COR-L47 (cell line): ENCODE data around the gene PLEKHJ1.
A peak's percentile ranks its signal among the peaks of the same experiment; 100 is the strongest.

ENCODE experiments used
- DNase-seq: peaks from one replicate; lab custom pipeline; 2025; lab: John Stamatoyannopoulos, UW

PLEKHJ1 gene

DNA sequence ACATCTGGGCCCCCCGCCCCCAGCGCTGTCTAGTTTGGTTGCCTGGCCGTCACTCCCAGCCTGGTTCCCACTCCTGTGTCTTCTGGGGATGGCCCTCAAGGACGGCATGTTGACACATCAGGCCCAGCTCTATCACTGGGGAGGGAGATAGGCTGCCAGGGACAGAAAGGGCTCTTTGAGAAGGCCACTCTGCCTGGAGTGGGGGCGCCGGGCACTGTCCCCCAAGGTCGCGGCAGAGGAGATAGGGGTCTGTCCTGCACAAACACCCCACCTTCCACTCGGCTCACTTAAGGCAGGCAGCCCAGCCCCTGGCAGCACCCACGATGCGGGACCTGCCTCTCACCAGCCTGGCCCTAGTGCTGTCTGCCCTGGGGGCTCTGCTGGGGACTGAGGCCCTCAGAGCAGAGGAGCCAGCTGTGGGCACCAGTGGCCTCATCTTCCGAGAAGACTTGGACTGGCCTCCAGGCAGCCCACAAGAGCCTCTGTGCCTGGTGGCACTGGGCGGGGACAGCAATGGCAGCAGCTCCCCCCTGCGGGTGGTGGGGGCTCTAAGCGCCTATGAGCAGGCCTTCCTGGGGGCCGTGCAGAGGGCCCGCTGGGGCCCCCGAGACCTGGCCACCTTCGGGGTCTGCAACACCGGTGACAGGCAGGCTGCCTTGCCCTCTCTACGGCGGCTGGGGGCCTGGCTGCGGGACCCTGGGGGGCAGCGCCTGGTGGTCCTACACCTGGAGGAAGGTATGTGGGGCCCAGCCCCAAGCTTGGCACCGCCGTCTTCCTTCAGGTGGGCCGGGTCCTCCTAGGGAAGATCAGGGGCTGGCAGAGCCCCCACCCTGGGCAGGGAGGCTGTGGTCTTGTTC is 13.1 kb upstream of the PLEKHJ1 start, which contains the start of gene AMH:
Gene AMH, plus strand, starts transcription at position 314 of the 857 bp plus-strand sequence. Its CDS starts 10 bp downstream, at position 324.
- DNase-seq, result no peak

- DNase-seq, result no peak
These were observed 12.2 kb upstream of the PLEKHJ1 start for GRCh38 chr19:2248136-2249009.

- no peak for DNase-seq
These were observed 11.4 kb upstream of the PLEKHJ1 start for GRCh38 chr19:2247433-2248101.

- DNase-seq, result no peak
These were observed 10.8 kb upstream of the PLEKHJ1 start for GRCh38 chr19:2246801-2247361.

- no peak for DNase-seq
These were observed 10.0 kb upstream of the PLEKHJ1 start for GRCh38 chr19:2246014-2246620.

GRCh38 chr19:2245273-2245672 is 9.1 kb upstream of the PLEKHJ1 start:
- DNase-seq, result no peak

DNA sequence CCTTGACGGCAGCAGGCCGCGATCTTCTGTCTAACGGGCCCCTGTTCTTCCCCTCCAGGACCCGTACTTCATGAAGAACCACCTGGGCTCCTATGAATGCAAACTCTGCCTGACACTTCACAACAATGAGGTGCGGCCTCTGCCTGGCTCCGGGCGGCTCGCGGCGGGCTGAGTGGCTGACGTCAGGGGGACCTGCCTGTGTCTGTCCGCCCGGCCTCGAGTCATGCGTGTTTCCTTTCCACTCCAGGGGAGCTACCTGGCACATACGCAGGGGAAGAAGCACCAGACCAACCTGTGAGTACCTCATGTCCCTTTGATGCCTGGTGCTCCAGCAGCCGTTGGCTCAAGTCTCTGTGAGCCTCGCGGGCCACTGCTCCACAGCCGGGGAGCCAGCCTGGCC is 8.4 kb upstream of the PLEKHJ1 start:
- DNase-seq, result no peak

DNA sequence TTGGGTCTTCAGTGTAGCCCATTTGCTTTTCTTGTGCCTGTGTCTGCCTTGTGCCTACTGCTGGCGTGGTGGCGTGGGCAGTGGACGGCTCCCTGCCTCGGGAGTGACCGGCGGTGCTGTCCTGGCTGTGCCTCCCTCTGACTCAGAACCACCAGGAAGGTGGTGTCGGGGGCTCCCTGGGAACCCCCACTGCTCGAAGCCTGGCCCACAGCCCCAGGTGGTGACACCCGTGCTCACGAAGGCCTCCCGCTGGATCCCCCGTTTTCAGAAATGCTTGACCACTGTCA is 7.9 kb upstream of the PLEKHJ1 start:
- DNase-seq, result no peak

DNA sequence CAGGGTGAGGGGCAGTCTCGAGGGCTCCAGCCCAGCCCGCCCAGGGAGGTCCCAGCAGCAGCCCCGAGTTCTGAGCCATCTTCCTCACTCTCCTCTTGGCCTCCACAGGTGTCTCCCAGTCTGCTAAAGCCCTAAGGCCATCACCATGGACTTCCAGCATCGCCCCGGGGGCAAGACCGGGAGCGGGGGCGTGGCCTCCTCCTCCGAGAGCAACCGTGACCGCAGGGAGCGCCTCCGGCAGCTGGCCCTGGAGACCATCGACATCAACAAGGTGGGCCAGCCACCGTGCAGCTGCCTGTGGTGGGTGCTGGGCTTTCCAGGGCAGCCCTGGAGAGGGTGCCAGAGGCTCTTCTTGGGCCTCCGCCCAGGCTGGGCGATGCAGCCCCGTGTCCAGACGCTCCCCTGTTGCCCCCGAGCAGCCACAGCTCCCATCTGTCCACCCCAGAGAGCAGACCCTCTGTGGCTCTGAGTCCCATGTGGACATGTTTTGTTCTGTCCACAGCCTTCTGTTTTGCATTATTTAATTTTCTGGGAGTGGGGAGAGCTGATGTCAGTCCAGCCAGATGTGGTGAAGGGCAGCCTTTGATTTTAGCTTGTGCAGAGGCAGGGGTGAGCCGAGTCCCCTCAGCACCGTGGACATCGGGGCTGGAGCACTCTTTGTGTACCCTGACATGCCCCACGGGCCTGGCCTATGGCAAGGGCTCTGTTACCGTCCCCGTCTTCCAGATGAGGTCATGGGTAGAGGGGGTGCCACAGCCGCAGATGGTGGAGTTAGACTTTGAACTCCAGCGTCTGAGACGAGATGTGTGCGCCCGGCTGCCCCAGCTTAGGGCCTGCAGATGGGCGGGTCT is 7.4 kb upstream of the PLEKHJ1 start:
- DNase-seq, result no peak

DNA sequence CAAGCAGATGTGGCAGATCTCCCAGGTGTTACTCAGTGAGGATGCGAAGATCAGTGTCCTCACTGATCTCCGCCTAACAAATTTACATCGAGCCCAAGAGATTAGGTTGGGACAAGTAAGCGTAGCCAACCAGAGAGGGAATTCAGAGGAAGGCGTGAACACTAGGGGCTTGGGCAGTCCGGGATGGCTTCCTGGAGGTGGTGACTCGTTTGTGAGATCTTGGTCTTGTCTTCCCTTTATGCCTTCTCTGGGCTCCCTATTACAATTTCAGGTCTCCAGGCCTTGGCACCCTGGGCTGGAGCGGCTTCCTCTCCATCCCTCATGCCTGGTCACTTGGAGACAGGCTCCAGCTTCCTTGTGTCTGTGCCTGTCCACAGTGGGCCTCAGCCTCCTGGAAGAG is 6.7 kb upstream of the PLEKHJ1 start:
- DNase-seq, result no peak

GRCh38 chr19:2242092-2242537 is 6.0 kb upstream of the PLEKHJ1 start:
- DNase-seq, result no peak

GRCh38 chr19:2240881-2241760 is 5.0 kb upstream of the PLEKHJ1 start:
- DNase-seq, result no peak

- DNase-seq, result peak; percentile 31
These were observed 3.9 kb upstream of the PLEKHJ1 start for GRCh38 chr19:2239771-2240770.

GRCh38 chr19:2239173-2239572 is 3.0 kb upstream of the PLEKHJ1 start:
- DNase-seq, result no peak

- DNase-seq, result no peak
These were observed 1.7 kb upstream of the PLEKHJ1 start for GRCh38 chr19:2237869-2238153.

DNA sequence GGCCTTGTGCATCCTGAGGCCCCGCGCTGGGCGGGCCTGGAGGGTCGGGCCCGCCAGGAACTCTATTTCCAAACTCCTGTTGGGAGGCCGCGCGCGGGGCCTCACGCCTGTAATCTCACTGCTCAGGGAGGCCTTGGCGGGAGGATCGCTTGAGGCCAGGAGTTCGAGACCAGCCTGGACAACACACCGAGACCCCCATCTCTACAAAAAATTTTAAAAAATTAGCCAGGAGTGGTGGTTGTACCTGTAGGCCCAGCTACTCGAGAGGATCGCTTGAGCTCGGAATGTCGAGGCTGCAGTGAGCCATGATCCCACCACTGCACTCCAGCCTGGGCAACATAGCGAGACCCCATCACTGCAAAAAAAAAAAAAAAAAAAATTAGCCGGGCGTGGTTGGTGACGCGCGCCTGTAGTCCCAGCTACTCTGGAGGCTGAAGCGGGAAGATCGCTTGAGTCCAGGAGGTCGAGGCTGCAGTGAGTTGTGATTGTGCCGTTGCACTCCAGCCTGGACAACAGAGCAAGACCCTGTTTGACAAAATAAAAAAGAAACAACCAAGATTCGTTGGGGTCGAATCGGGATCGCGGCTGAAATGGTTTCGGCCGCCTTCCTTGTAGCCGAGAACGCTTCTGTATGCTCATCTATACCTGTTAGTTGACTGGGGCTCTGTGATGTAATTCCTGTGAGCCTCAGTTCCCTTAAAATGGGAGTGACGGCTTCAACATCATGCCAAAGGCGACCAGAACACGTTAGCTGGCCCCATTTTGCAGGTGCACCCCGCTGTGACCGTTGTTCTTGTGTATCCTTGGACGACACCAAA is 1.1 kb upstream of the PLEKHJ1 start:
- DNase-seq, result no peak

GRCh38 chr19:2236064-2236313 is 140 bp downstream of the PLEKHJ1 start:
- DNase-seq, result no peak

GRCh38 chr19:2235381-2236063 is 607 bp downstream of the PLEKHJ1 start:
- DNase-seq, result peak; percentile 96
